Stimulated activated CD8-positive, alpha-beta memory T cell treated with anti-CD3 and anti-CD28 coated beads, Interleukin-12 subunit alpha, Interleukin-12 subunit beta, amount 100 ng/mL, for 4 hours (primary cell): ENCODE results near the gene SLC9A6.
"Not testable (repeated sequence)": the region's sequence is repeated elsewhere in the genome, so short reads cannot be mapped to it uniquely, and the experiment has no call there.

ENCODE experiments used
- DNase-seq: peaks from one replicate; pipeline ENCODE4 v3.0.0-alpha.2; 2020; ENCODE audit warnings: low read depth

SLC9A6 gene

GRCh38 chrX:136030303-136031191 lies 45.3 kb downstream of the SLC9A6 start:
- DNase-seq: no peak

DNA sequence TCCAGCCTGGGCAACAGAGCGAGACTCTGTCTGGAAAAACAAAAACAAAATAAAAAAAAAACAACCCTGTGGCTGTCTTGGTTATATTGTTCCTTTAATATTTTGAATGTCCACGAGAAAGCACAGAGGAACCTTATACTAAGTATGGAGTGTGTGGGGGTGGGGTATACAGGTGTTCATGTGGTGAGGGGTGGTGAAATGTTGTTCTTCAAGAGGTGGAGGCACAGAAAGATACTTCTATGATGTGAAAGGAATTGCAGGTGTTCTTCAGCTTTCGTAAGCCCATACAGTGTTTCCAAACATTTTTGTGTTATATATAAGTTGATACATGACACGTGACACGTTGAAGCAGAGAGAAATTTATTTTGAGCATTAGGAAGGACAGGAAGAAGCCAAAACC lies 46.4 kb downstream of the SLC9A6 start:
- DNase-seq: no peak

DNA sequence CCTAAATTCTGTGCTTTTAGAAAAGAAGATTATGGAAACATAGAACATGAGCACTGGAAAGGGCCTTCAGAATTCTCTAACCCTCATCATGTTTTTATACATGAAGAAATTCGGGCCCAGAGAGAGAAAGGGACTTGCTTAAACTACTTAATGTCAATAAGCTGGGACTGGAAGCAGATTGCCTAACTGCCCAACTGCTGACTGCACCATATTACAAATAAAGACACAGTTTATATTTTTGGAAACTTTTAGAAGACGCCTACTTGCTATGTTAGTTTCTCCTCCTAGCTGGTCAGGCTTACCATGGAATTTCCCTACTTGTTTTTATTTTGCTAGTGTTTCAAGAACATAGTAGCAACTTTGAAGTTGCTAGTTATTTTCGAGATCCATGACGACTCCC lies 47.1 kb downstream of the SLC9A6 start:
- DNase-seq: no peak

DNA sequence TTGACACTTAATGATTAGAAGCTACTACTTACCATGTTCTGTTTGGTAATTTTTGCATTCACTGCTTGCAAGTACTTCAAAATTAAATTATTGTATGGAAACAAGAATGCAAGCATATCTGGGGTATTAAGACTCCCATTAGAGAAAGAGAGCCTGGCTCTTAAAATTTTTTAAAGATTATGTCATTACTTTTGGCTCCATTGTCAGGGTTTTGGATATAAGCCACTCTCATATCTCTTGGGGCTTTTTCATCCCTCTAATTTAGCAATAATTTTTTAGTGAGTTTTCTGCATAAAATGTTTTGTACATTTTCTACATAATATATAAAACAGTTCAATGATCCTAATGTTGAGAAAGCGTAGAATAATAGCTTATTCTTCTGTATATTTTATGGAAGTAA lies 49.4 kb downstream of the SLC9A6 start:
- DNase-seq: no peak

GRCh38 chrX:136035663-136036062 lies 50.4 kb downstream of the SLC9A6 start:
- no peak for DNase-seq

GRCh38 chrX:136039485-136039884 lies 54.2 kb downstream of the SLC9A6 start:
- DNase-seq: no peak

DNA sequence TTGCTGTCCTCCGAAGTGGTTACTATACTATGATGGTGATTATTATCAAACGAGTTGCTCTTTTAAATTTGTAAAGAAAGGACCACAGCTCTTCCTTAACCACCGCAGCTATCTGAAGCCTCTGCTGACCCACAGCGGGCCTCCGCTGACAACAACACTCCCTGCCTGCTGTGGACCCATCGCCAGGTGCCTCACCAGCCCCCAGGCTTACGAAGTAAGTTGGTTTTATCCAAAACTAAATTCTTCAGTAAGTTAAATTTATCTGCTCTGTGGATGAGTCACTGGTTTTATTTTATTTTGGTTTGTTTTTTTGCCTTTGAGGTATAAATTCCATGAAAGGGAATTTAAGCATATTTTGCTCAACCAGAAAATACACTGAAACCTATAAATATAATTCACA lies 54.7 kb downstream of the SLC9A6 start:
- no peak for DNase-seq

- no peak for DNase-seq
Measured at GRCh38 chrX:136041254-136041812, 56.1 kb downstream of the SLC9A6 start.

GRCh38 chrX:136045008-136045407 lies 59.8 kb downstream of the SLC9A6 start:
- DNase-seq: no peak

DNA sequence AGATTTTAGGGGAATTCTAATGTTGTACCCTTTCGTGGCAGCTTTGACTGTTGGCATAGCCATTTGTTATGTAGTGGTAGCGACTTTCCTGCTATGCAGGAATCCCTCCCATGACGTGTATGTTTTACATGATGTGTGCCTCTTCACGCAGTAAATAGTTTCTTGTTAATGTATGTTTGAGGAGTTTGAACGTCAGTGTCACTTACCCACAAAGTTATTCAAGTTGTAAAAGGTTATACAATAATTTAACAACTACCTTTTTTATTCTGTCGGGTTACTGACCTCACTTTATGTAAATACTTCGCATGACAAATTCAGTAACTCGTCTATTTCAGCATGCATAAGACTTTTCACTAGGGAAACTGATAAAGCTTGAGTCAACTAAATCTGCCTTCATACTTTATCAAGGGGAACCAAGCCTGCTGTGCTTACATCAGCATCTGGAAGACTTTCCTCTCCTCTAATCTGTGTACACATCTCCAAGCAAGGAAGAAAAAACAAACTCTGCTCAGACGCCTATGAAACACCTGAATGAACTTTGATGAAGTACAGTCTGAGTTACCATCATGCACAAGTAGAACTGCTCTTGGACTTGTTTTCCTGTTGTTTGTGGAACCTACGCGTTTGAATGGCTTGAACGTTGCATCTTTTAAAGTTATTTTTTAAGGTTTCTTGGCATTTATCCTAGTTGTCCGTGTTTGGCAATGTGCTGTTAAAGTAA lies 61.2 kb downstream of the SLC9A6 start:
- no peak for DNase-seq

DNA sequence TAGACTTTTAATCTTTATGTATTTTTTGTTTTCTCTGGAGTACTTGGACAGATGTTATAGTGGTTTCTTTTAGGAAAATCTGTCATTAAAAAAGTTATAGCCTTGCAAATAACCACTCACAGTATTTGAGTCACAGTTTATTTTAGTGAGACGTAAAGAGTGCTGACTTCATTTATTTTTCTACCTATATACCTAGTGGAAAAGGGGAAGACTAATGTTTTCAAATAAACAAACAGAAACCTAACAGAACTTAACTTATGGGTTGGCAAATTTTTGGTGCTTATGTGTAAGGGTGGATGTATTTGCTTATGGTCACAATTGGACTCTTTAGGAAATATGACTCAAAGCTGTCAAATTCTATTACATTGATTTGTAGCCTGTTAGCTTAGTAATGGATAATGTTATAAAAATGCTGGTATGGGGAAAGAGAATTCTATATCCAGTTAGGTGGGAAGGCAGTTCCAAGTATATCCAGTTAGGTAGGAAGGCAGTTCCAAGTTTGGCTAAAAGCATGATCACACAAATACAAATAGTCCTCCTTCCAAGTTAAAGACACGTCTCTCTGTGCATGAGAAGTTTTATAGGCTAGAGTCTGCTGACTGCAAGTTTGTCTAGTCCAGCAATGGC lies 61.9 kb downstream of the SLC9A6 start:
- no peak for DNase-seq

DNA sequence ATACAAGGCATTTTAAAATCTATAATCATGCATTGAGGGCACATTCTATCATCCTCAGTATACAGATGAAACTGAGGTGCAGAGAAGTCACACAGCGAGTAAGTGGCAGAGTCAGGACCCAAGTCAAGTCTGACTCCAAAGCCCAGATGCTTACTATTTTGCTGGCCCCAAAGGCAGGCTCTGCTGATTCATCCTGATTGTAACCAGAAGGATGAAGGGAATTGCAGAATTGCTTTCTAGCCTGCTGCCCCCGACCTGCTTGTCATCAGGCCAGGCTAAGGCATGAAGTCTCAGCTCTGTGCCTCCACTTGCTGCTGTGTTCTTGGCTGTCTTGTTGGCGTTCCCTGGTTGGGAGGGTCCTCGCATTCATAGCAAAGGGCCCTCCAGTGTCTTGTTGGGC lies 62.7 kb downstream of the SLC9A6 start:
- no peak for DNase-seq

- no peak for DNase-seq
Measured at GRCh38 chrX:136048446-136048845, 63.2 kb downstream of the SLC9A6 start.

- no peak for DNase-seq
Measured at GRCh38 chrX:136049608-136050007, 64.4 kb downstream of the SLC9A6 start.

DNA sequence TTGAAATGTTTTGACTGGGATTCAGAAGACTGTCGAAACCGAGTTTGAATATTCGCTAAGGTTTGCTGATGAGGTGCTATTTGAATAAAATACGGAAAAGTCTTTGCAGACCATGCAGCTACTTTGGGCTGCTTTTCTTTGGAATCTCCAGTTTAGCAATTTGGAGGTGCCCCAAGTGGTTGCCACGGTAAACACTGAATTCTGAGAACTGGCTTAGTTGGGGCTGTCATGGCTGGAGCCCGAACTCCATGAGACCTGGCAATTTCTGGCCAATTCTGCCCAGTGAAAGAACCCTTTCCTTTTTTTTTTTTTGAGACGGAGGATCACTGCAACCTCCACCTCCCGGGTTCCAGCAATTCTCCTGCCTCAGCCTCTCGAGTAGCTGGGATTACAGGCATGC lies 65.6 kb downstream of the SLC9A6 start:
- not testable (repeated sequence) for DNase-seq

DNA sequence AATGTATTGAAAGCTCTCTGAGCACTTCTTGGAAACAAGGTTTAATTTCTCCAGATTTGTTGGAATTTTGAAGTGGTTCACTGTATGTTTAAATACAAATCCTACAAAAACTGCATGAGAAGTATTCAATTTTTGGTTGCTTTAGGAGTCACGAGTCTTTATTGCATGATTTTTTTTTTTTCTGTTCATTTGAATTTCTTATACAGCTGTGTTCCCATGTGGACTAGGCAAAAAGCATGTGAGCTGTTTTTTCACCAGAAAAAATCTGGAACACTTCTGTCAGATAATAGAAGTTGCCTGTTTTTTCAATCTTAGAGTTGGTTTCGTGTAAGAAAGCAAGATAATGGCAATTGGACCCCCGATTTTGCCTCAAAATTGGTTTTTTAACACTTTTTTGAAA lies 66.4 kb downstream of the SLC9A6 start:
- DNase-seq: no peak

- no peak for DNase-seq
Measured at GRCh38 chrX:136055651-136056221, 70.5 kb downstream of the SLC9A6 start.

DNA sequence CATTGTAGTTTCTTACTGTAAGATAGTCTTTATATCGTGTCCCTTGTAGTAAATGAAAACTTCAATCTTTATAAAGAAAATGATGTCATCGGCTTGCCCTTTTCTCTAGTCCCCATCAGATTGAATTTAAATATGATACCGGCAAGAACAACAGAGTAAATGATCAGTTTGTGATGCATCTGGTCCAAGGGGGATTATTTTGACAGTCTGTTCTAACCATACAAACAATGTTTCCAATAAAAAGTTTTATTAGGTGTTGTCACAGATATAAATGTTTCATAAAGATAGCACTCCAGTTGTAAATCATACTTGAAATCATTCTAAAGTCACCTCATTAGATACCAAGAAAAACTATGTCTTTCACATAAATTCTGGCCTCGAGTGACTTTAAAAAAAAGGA lies 72.3 kb downstream of the SLC9A6 start:
- DNase-seq: no peak

- no peak for DNase-seq
Measured at GRCh38 chrX:136059350-136059749, 74.1 kb downstream of the SLC9A6 start.

DNA sequence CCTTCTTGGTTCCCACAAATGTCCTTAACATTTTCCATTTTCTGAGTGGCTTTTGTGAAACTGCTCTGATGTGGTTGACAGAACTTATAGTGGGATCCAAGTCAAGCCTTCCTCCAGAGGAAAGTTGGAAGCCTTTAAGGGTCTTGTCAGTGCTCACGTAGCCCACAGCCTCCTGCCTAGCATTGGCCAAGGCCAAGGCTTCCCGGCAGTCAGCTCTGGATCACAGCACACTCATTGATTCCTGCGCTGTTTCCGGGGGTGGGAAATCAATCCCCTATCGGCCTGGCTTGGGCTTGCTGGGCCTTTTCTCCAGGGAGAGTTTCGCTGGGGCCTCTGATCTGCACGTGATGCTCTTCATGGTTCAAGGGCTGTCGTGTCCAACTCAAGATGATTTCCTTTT lies 76.1 kb downstream of the SLC9A6 start:
- DNase-seq: no peak

DNA sequence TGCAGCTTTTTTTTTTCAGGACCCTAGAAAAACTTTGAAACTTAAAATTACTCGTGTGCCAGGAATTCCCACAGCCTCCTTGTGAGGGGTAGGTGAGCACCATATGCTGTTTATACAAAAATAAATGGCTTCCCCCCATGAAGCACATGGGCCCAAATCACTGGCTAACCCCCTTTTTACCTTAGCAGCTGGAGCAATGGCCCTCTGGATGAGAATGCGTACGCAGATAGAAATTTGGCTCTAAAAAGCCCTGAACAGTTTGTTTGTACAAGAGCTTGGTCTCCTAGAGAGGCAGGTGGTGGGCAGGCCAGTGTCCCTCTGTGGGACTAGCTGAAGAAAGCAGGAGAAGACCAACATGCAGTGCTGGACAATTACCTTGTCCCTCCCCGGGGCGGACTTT lies 76.5 kb downstream of the SLC9A6 start:
- no peak for DNase-seq

DNA sequence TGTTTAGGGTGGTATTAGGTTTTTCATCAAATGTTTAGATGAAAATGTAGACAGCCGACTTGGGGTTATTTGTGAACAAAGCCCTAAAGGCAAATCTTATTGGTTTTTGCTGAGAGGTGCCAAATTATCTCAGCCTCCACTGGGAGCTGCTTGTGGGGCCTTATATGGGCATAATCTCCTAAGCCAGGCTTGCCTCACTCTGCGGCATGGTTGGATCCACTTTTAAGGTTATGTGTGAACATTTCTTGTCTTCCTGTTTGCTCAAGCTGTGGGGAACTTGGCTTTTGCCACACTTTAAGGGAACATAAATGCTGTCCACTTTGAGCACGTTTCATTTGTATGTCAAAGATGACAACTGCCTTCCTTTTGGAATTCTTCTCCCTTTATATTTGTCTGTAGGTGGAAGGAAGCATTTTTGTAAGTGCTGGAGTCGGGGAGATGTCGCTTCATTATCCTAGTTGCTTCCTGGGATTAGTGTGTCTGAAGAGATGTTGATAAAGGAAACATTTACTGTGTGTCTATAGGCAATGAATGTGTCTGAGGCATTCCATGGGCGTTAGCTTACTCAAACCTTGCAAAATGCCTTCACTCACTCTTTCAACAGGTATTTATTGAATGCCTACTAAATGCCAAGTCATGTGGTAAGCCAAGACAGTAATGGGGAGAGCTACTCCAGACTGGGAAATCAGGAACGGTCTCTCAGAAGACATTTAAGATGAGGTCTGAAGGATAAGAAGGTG lies 78.3 kb downstream of the SLC9A6 start:
- no peak for DNase-seq
